HG03460 (cell line): ENCODE results near the gene TAF5L.
A peak's percentile ranks its signal among the peaks of the same experiment; 100 is the strongest.
"Not testable (repeated sequence)": the region's sequence is repeated elsewhere in the genome, so short reads cannot be mapped to it uniquely, and the experiment has no call there.

Source experiments
- ATAC-seq: cut with Tn5 transposase; IDR thresholded peaks from one replicate; pipeline ENCODE4 v1.9.1; 2021; ENCODE audit not compliant: unreplicated experiment

The TAF5L gene

DNA sequence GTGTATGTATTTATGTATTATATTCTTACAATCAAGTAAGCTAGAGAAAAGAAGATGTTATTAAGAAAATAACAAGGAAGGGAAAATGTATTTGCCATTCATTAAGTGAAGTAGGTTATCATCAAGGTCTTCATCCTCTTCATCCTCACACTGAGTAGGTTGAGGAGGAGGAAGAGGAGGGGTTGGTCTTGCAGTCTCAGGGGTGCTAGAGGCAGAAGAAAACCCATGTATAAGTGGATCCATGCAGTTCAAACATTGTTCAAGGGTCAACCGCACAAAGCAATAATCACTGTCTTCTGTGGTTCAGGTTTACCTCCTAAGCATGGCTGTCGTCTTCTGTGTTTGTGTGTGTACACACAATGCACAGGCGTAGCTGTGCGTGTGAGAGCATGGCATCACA lies 17.0 kb upstream of the TAF5L start:
- no peak for ATAC-seq

- ATAC-seq = no peak
Measured at GRCh38 chr1:229642376-229642775, 16.5 kb upstream of the TAF5L start.

GRCh38 chr1:229641306-229641705 lies 15.4 kb upstream of the TAF5L start:
- ATAC-seq = no peak

DNA sequence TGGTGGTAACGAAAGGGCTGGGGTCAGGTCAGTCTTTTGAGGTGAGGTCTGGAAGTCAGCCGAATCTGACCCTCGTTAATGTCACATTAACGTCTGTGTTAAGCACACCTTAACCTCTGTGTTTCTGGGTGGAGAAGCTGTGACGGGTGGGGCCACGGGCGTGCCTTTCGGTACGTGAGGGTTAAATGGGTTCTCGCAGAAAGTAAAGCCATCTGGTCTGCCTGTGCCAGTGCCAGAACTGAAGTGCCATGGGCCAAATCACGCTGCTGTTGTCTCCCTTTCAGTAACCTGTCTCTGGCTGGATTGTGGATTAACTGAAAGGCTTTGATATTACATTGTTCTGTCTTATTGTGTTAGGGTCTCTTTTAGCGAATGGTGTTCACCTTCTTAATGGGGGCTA lies 14.5 kb upstream of the TAF5L start:
- no peak for ATAC-seq

GRCh38 chr1:229637746-229638145 lies 11.8 kb upstream of the TAF5L start:
- no peak for ATAC-seq

DNA sequence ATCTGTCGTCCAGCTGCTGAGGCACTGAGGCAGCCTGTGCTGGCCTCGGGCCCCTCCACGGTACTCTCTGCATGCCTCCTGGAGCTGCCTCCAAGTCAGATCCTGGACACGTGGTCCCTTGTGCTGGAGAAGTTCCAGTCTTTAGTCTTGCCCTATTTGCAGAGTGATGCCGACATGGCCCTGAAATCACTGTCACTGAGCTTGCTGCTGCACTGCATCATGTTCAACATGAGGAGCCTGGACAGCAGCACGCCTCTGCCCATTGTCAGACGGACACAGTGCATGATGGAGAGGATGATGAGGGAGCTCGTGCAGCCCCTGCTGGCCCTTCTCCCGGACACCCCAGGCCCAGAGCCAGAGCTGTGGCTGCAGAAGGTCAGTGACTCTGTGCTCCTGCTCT lies 10.1 kb upstream of the TAF5L start:
- no peak for ATAC-seq

GRCh38 chr1:229631966-229632365 lies 6.0 kb upstream of the TAF5L start:
- ATAC-seq = no peak

DNA sequence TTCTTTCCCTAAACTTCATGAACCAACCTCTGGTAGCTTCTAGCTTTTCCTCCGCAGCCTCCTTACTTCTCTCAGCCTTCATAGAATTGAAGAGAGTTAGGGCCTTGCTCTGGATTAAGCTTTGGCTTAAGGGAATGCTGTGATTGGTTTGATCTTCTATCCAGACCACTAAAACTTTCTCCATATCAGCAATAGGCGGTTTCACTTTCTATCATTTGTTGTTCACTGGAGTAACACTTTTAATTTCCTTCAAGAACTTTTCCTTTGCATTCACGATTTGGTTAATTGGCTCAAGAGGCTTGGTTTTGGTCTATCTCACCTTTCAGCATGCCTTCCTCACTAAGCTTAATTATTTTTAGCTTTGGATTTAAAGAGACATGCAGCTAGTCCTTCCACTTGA lies 5.2 kb upstream of the TAF5L start:
- ATAC-seq = no peak

DNA sequence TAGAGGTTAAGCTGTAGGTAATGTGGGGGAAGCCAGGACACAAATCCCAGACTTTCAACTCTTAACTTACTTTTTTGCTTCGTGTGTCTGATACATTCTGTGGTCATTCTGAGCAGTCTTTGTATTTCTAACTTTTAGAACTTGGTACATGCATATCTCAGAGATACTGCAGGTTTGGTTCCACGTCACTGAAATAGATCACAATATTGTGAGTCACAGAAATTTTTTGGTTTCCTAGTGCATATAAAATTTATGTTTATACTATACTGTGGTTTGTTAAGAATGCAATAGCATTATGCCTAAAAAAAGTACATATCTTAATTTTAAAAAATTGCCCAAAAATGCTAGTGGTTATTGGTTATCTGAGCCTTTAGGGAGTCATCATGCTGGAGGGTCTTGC lies 3.3 kb upstream of the TAF5L start:
- no peak for ATAC-seq

DNA sequence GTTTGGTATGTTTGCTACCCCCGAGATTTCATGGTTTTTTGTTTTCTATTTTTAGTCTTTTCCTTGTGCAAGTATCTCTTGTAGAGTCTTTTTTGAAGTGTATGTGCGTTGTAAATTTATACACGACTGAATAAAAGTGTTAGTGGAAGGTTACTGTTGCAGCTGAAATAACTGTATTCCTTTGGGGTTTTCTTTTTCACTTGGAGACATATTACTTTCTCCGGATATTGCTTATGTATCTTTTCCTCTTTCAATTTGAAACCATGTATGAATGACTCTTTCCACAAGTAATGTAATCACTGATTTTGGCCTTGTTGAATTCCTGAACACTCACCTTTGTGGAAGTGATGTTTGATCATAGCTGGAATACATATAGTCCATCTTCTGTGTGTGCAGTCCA lies 1.1 kb upstream of the TAF5L start:
- ATAC-seq = no peak

DNA sequence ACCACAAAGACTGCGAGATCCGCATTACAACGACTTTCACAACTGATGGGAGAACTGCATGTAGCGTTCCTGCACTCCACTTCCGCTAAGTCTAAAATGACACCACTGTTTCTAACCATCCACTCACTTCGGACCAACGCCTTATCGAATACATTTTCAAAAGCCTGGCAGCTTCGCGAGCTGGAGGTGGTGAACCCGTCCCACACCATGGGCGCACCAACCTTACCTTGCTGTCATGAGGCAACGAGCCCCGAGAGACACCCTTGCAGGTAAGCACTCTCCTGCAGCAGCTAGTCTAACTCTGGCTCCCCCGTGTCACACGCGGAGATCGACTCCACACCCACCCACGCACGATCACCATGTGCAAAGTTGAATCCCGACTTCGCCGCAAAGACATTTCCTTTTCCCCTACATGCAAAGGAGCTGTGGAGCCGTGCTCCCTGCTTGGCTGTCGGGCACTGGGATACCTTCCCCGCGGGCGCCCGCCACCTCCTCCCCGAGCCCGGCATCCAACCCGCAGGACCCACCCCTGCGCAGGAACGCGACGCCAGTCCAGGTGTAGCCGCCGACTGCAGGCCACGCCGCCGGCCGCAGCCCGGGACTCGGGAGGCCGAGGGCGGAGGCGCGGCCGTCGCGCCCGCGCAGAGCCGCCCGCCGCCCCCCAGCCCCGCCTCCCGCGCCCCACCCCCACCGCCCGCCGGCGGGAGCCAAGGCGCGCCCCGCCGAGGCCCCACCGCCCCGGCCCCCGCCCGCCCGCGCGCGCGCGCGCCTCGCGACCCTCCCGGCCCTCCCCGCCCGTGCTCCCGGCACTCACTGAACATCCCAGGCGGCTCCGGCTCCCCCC lies 629 bp downstream of the TAF5L start:
- ATAC-seq = peak; percentile 32

DNA sequence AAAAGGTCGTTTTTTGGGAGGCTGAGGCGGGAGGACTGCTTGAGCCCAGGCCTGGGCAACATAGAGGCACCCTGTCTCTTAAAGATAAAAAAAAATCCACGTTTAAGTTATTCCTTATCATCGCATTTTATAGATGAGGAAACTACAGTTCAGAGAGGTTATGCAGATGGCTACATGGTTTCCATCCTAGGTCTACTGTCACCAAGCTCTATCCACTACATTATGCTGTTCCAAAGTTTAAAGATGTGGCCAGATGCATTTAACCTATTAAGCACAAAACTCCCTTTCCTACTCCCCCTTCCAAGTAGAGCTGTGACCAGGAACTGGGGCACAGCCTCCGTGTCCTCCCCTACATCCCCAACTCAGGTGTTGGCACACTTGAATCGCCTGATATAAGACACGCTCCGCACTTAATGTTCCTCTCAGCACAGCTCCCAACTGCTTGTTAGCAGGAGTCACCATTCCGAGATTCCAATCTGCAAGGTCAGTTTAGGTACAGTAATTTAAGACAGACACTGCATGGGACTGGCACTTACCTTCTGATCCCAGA lies 1.3 kb downstream of the TAF5L start:
- ATAC-seq = no peak

DNA sequence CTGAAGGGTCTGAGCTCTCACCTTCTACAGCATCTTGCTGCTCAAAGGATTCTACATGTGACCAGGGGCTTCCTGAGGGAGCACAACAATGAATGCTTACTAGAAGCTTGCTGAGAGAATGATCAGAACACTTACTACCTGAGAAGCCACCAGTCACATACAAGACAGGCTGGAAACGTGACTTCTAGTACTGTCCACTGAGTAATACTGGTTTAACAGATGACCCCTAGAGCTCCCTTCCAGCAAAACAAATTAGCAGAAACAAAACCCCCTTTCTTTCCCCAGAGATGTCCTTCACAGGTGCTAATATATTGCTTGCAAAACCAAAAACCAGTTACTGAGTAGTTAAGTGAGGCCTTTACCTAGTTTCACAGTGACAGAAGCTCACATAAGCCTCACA lies 2.1 kb downstream of the TAF5L start:
- no peak for ATAC-seq

DNA sequence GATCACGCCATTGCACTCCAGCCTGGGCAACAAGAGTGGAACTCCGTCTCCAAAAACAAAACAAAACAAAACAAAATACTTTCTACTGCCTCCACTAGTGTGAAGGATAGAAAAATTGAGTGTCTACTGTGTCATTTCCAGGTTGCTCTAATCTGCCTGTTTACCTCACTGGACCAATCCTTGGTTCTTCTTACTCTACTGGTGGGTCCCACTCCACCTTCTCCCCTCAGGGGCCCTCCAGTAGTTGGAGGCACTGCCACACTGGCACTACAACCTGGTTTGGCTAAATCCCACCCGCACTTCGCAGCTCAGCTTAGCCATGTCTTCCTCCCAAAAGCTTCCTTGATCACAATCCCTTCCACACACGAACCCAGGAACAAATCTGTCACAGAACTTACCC lies 2.7 kb downstream of the TAF5L start:
- ATAC-seq = no peak

GRCh38 chr1:229622641-229623120 lies 3.2 kb downstream of the TAF5L start:
- ATAC-seq = not testable (repeated sequence)

DNA sequence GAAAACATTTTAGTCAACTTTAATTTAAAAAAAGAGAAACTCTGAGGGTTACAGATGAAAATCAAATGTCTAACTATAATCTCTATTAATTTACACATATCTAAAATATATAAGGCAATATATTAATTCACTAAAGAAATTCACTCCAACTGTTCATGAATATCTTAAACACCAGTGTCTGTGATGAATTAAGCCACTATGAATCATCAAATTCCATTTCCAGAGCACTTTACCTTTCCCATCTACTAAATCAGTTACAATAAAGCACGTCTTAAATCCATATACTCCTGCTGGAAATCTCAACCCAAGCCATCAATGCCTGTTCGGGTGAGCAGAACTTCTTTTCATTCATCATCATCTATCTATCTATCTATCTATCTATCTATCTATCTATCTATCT lies 4.3 kb downstream of the TAF5L start:
- ATAC-seq = no peak

DNA sequence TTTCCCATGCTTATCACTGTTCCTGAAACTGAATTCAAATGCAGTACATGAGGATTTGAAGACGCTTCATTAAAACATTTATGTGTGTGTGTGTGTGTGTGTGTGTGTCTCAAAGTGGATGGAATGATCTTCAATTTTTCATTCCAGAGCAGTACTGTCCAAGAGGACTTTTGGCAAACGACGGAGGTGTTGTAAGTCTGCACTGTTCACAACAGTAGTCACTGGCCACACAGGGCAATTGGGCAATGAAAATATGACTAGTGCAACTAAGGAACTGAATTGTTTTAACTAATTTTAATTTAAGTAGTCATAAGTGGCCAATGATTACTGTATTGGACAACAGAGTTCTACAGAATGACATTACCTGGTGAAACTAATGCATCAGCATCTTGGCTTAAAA lies 5.0 kb downstream of the TAF5L start:
- no peak for ATAC-seq

DNA sequence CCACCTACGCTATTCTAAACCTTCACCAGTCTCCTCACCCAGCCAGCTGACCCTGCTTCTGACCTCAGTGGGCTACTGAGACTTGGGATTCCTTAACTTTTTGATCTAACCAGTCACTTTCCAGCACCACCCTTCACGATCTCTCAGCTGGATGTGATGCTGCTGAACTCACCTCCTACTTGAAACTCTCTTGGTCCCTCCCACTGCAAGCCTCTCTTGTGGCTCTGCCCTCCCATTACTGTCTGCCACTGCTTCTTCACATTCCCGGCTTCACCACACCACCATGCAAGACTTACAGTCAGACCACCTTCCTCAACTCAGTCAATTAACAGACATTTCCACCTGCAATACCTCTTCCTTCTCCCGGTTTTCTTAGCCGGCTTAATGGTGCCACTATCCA lies 6.3 kb downstream of the TAF5L start:
- ATAC-seq = no peak

- no peak for ATAC-seq
Measured at GRCh38 chr1:229619002-229619401, 6.9 kb downstream of the TAF5L start.

DNA sequence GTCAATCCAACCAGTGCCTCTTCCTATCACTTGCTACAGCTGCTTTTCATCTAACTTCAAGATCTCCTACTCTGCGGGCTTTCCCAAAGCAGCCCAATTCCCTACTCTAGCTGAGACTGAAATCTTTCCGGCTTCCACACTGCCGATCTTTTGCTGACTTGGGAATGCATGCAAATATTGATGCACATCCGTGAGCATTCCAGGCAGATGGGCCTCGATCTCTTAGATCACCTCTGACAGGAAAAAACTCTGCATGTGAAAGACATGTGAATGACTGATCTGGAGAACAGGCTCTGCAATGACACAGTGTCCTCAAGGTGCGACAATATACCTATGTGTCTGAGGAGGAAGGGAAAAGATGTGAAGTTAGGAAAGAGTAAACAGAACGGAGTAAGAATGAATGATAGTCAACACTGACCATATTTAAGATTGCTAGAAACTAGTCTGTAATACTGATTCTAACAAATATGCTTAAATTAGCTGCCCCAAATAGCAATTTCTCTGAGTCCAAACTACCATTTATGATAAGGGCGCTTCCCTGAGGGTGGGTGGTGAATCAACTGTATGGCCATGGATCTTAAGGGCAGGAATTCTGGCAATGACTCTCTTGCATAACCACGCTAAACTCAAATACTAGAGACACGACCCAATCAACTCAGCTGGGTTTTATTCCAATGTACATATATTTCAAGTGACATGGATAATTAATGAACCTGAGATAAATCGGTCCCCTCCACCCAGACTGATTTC lies 8.4 kb downstream of the TAF5L start:
- ATAC-seq = no peak

DNA sequence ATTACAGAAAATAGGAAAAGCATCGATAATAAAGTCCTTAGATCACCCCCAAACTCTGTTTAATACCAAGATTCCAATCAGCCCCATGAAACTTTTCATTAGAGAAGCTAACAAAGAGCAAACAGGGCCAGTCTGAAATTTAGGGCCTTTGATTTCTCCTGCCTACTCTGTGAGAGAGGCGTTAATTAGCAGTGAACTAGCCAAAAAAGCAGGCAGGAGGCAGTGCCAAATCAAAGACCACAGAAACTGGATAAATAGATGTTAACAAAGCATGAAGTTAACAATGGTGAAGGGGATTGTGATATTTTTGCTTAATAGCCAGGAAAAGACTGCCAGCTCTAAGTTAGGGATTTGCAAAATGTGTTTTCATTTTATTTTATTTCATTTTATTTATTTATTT lies 11.2 kb downstream of the TAF5L start:
- no peak for ATAC-seq

GRCh38 chr1:229613938-229614337 lies 12.0 kb downstream of the TAF5L start:
- no peak for ATAC-seq
